GM12865 (cell line): ENCODE measurements around the gene VPREB1.
A peak's percentile ranks its signal among the peaks of the same experiment; 100 is the strongest.

ENCODE experiments used
- DNase-seq: peaks from one replicate; pipeline ENCODE4 v3.0.0; 2010; ENCODE audit warnings: low read depth
- H3K4me3 ChIP-seq: 2 replicates; pipeline ENCODE4 v1.5.1; 2011; ENCODE audit warnings: mild to moderate bottlenecking, low read depth, low read length, control low read depth
- TF ChIP-seq, protein P1 (sequence below): IDR thresholded peaks from 2 replicates; pipeline ENCODE4 v1.5.1; 2011; ENCODE audit warnings: low read length, control low read depth, low read depth, inconsistent platforms; ENCODE audit not compliant: insufficient read depth; ENCODE audit errors: missing control alignments

Gene VPREB1, protein sequence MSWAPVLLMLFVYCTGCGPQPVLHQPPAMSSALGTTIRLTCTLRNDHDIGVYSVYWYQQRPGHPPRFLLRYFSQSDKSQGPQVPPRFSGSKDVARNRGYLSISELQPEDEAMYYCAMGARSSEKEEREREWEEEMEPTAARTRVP

GRCh38 chr22:22244316-22245250, at the start of gene VPREB1:
Gene VPREB1 (plus strand): TSS chr22:22244786. CDS start chr22:22244814, 28 bp downstream.
- DNase-seq: no peak
- no peak within 1 kb of the TSS for H3K4me3 ChIP-seq
- TF ChIP-seq, protein P1, sequence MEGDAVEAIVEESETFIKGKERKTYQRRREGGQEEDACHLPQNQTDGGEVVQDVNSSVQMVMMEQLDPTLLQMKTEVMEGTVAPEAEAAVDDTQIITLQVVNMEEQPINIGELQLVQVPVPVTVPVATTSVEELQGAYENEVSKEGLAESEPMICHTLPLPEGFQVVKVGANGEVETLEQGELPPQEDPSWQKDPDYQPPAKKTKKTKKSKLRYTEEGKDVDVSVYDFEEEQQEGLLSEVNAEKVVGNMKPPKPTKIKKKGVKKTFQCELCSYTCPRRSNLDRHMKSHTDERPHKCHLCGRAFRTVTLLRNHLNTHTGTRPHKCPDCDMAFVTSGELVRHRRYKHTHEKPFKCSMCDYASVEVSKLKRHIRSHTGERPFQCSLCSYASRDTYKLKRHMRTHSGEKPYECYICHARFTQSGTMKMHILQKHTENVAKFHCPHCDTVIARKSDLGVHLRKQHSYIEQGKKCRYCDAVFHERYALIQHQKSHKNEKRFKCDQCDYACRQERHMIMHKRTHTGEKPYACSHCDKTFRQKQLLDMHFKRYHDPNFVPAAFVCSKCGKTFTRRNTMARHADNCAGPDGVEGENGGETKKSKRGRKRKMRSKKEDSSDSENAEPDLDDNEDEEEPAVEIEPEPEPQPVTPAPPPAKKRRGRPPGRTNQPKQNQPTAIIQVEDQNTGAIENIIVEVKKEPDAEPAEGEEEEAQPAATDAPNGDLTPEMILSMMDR: no peak

DNA sequence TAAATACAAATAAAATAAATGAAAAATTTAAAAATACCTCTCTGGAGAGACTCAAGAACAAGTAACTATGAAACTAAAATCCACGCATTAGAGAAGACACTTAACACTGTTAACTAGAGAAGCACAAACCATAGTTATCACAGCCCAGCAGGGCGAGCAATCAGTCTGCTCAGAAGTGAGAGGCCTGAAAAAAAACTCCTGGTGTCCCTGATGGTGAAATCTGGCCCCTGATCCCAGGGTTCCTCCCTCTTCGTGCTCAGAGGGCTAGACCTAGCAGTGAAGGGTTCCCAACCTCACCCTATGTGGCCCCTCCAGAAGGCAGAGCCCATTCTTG, 49.7 kb upstream of the VPREB1 start:
- TF ChIP-seq, protein P1: no peak
- no peak for DNase-seq
- no peak overlapping the region for H3K4me3 ChIP-seq

DNA sequence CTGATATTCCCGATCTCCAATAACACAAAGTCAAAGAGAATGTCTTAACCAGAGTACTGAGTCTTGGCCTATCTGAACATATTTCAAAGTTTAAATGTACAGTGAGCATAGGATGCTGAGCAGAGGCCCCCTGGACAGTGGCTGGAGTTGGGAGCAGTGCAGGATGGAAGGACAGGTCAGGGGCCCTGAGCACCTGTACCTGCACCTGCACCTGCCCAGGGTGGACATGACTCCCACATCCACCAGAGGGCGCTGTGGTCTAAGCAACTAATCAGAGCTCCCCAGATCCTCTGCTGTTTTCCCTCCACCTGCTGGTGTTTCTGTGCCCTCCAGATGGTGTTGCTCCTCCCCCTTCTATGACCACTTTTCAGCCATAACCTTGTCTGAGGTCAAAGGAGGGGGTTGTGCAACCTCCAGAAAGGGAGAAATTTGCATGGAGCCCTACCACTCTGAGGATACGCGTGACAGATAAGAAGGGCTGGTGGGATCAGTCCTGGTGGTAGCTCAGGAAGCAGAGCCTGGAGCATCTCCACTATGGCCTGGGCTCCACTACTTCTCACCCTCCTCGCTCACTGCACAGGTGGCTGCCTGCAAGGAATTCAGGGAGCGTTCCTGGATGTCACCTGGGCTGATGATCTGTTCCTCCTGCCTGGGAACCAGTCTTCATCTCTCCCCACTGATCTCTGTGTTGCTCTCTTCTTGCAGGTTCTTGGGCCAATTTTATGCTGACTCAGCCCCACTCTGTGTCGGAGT, 49.1 kb upstream of the VPREB1 start:
- no peak overlapping the region for H3K4me3 ChIP-seq
- TF ChIP-seq, protein P1: peak; percentile 95
- DNase-seq: peak; percentile 92

DNA sequence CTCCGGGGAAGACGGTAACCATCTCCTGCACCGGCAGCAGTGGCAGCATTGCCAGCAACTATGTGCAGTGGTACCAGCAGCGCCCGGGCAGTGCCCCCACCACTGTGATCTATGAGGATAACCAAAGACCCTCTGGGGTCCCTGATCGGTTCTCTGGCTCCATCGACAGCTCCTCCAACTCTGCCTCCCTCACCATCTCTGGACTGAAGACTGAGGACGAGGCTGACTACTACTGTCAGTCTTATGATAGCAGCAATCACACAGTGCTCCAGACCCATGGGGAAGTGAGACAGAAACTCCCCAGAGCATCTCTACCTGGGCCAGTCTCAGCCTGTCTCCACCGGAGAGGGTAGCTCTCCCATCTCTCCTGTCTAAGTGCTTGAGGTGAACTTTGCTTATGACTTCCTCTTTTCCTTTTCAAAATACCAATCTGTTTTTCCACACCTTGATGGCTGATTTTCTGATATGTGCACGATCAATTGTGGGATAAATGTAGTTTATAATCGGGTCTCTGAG, 48.5 kb upstream of the VPREB1 start:
- TF ChIP-seq, protein P1: no peak
- no peak overlapping the region for H3K4me3 ChIP-seq
- DNase-seq: peak; percentile 74

DNA sequence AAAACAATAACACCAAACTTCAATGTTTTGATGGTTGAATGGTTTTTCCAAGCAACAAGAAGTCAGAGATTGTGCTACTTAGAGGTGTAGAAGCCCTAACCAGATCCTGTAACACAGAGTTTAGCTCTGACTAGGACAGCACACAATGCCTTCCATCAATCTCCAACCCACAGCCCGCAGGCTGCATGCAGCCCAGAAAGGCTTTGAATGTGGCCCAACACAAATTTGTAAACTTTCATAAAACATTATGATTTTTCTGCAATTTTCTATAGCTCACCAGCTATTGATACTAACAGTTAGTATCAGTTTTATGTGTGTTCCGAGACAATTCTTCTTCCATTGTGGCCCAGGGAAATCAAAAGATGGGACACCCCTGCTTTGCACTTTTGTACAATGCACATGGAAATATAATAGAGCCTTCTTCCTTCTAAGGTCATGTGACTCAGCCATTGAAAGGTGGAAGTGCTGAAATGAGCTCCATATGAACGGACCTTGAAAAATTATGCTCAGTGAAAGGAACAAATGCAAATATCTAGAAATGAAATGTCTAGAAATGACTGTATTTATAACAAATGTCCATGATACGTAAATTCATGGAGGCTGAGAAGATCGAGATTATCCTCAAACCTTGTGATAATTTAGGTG, 47.6 kb upstream of the VPREB1 start:
- TF ChIP-seq, protein P1: no peak
- no peak overlapping the region for H3K4me3 ChIP-seq
- DNase-seq: no peak

GRCh38 chr22:22197993-22198402, 46.6 kb upstream of the VPREB1 start:
- no peak for DNase-seq
- TF ChIP-seq, protein P1: no peak
- H3K4me3 ChIP-seq: no peak overlapping the region
